ENCODE results near the gene UBTD1.

The UBTD1 gene

DNA sequence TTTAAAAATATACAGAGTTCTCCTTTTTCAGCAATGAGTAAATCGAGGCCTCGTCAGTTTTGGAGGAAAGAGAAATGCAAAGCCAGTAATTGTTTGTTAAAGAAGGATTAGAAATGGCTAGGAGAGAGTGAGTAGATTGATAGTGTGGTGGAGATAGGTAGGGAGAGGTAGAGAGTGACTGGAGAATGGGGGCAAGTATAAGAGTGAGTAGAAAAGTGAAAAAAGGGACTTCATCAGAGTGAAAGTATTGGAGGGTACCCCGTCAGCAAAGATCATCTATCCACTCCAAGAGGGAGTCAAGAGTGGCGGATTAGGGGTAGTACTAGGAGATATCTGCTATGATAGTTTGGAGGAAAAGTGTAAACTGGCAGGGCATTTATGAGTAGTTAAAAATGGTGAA lies 64.6 kb downstream of the UBTD1 start:
- TF ChIP-seq, protein P1, sequence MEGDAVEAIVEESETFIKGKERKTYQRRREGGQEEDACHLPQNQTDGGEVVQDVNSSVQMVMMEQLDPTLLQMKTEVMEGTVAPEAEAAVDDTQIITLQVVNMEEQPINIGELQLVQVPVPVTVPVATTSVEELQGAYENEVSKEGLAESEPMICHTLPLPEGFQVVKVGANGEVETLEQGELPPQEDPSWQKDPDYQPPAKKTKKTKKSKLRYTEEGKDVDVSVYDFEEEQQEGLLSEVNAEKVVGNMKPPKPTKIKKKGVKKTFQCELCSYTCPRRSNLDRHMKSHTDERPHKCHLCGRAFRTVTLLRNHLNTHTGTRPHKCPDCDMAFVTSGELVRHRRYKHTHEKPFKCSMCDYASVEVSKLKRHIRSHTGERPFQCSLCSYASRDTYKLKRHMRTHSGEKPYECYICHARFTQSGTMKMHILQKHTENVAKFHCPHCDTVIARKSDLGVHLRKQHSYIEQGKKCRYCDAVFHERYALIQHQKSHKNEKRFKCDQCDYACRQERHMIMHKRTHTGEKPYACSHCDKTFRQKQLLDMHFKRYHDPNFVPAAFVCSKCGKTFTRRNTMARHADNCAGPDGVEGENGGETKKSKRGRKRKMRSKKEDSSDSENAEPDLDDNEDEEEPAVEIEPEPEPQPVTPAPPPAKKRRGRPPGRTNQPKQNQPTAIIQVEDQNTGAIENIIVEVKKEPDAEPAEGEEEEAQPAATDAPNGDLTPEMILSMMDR (IDR thresholded peaks at IDR 0.05; ENCODE audit: poor library complexity, severe bottlenecking): no peak
- Histone ChIP-seq H3K4me1 (ENCODE audit: insufficient read depth, poor library complexity, severe bottlenecking) (peaks cover 6% of the 10 kb centered on the region), H3K27me3 (ENCODE audit: insufficient read depth, poor library complexity, severe bottlenecking) (no peaks in the 10 kb centered on the region), H3K27ac (ENCODE audit: poor library complexity, severe bottlenecking) (no peak overlapping the region), H3K9me3 (ENCODE audit: severe bottlenecking) (no peaks in the 10 kb centered on the region), H3K4me3 (ENCODE audit: severe bottlenecking) (no peak overlapping the region), H3K36me3 (ENCODE audit: low read depth) (no peaks in the 10 kb centered on the region)
- DNase-seq (ENCODE audit: low spot score) (no peak), ATAC-seq (ENCODE audit: low read depth) (no peak)

DNA sequence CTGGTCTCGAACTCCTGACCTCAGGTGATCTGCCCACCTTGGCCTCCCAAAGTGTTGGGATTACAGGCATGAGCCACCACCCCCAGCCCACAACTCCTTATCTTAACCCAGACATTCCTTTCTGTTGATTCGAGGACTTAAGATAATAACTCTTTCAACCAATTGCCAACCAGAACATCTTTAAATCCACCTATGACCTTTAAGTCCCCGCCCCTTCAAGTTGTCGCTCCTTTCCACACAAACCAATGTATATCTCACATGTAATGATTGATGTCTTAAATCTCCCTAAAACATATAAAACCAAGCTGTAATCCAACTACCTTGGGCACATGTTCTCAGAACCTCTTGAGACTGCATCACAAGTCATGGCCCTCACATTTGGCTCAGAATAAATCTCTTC lies 66.1 kb downstream of the UBTD1 start:
- TF ChIP-seq, protein P1 (IDR thresholded peaks at IDR 0.05; ENCODE audit: poor library complexity, severe bottlenecking): no peak
- no peaks in the 10 kb centered on the region for H3K9me3 ChIP-seq (ENCODE audit: severe bottlenecking)
- no peak for ATAC-seq (ENCODE audit: low read depth)
- peaks cover 6% of the 10 kb centered on the region for H3K4me1 ChIP-seq (ENCODE audit: insufficient read depth, poor library complexity, severe bottlenecking)
- H3K4me3 ChIP-seq (ENCODE audit: severe bottlenecking): no peak overlapping the region
- H3K27ac ChIP-seq (ENCODE audit: poor library complexity, severe bottlenecking): no peak overlapping the region
- H3K27me3 ChIP-seq (ENCODE audit: insufficient read depth, poor library complexity, severe bottlenecking): no peaks in the 10 kb centered on the region
- no peak for DNase-seq (ENCODE audit: low spot score)
- no peaks in the 10 kb centered on the region for H3K36me3 ChIP-seq (ENCODE audit: low read depth)

DNA sequence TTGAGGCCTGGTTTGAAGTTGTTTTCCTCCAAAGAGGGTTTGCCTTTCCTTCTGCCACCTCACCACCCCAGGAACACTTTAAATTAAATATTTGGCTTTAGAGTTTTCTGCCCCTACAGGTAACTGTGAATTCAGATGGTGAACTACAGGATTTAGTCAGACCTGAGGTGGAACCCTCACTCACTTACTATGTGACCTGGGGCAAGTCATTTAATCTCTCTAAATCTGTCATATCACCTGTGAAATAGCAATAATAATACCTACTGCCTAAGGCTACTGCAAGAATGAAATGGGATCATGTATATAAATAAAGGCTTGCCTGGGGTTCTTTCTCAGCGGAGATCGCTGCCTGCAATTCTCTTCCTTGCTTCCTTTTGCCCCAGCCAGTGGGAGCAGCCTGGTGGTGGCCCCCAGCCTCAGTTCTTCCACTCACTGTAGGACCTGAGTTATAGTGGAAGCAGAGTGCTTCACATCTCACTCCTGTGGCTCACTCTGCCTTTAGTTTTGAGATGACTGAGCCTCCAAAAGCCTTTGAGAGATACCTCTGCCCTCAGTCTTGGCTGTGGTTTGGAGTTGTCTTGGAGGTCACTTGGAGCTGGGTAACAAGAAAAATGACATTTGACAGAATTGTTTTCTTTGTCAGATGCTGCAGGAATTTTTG lies 67.7 kb downstream of the UBTD1 start:
- peak; percentile 35; the same call in 2 of the 3 replicates for ATAC-seq (ENCODE audit: low read depth)

DNA sequence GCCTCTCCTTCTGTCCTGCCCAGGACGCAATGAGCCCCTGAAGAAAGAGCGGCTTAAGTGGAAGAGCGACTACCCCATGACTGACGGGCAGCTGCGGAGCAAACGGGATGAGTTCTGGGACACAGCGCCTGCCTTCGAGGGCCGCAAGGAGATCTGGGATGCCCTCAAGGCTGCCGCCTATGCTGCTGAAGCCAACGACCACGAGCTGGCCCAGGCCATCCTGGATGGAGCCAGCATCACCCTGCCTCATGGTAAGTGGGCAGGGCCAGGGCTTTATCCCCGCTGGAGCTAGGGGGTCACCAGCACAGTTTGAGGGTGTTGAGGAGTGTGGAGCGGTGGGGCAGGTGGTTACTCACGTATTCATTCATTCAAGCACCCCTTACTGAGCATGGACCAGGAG lies 69.2 kb downstream of the UBTD1 start:
- H3K4me1 ChIP-seq (ENCODE audit: insufficient read depth, poor library complexity, severe bottlenecking): peaks cover 31% of the 10 kb centered on the region
- H3K27me3 ChIP-seq (ENCODE audit: insufficient read depth, poor library complexity, severe bottlenecking): no peaks in the 10 kb centered on the region
- no peak overlapping the region for H3K27ac ChIP-seq (ENCODE audit: poor library complexity, severe bottlenecking)
- TF ChIP-seq, protein P1 (IDR thresholded peaks at IDR 0.05; ENCODE audit: poor library complexity, severe bottlenecking): no peak
- ATAC-seq (ENCODE audit: low read depth) (no peak), DNase-seq (ENCODE audit: low spot score) (no peak)
- H3K4me3 ChIP-seq (ENCODE audit: severe bottlenecking): no peak overlapping the region
- no peaks in the 10 kb centered on the region for H3K9me3 ChIP-seq (ENCODE audit: severe bottlenecking)
- no peaks in the 10 kb centered on the region for H3K36me3 ChIP-seq (ENCODE audit: low read depth)

More for the DNA sequence above, 67.7 kb downstream of the UBTD1 start:
- DNase-seq (ENCODE audit: low spot score): no peak
- peak overlapping the region; percentile 37 for H3K27ac ChIP-seq (ENCODE audit: poor library complexity, severe bottlenecking)
- no peaks in the 10 kb centered on the region for H3K27me3 ChIP-seq (ENCODE audit: insufficient read depth, poor library complexity, severe bottlenecking)
- no peaks in the 10 kb centered on the region for H3K9me3 ChIP-seq (ENCODE audit: severe bottlenecking)
- no peak overlapping the region for H3K4me3 ChIP-seq (ENCODE audit: severe bottlenecking)
- peaks cover 18% of the 10 kb centered on the region for H3K4me1 ChIP-seq (ENCODE audit: insufficient read depth, poor library complexity, severe bottlenecking)
- no peaks in the 10 kb centered on the region for H3K36me3 ChIP-seq (ENCODE audit: low read depth)
- TF ChIP-seq, protein P1 (IDR thresholded peaks at IDR 0.05; ENCODE audit: poor library complexity, severe bottlenecking): no peak

DNA sequence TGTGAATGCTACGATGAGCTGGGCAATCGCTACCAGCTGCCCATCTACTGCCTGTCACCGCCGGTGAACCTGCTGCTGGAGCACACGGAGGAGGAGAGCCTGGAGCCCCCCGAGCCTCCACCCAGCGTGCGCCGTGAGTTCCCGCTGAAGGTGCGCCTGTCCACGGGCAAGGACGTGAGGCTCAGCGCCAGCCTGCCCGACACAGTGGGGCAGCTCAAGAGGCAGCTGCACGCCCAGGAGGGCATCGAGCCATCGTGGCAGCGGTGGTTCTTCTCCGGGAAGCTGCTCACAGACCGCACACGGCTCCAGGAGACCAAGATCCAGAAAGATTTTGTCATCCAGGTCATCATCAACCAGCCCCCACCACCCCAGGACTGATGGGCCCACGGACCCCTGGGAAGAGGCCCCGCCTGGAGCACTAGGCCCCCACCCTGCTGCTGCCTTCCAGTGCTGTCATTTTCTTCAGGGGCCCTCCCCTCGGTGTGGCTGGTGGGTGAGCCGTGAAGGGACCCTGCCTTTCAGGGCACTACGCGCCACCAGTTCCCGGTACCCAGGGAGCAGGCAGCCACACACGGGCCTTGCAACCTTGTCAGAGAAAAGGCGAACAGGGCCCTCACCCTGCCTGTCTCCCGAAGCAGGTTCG lies 71.5 kb downstream of the UBTD1 start:
- Histone ChIP-seq H3K27me3 (ENCODE audit: insufficient read depth, poor library complexity, severe bottlenecking) (no peaks in the 10 kb centered on the region), H3K27ac (ENCODE audit: poor library complexity, severe bottlenecking) (peak overlapping the region; percentile 99), H3K9me3 (ENCODE audit: severe bottlenecking) (no peaks in the 10 kb centered on the region), H3K4me1 (ENCODE audit: insufficient read depth, poor library complexity, severe bottlenecking) (peaks cover 53% of the 10 kb centered on the region), H3K4me3 (ENCODE audit: severe bottlenecking) (no peak overlapping the region), H3K36me3 (ENCODE audit: low read depth) (no peaks in the 10 kb centered on the region)
- TF ChIP-seq, protein P1 (IDR thresholded peaks at IDR 0.05; ENCODE audit: poor library complexity, severe bottlenecking): no peak
- no peak for ATAC-seq (ENCODE audit: low read depth)
- no peak for DNase-seq (ENCODE audit: low spot score)

Data from RWPE2 (cell line).